ENCODE data around the gene ERGIC1.

- no peak for TF ChIP-seq CTCF (IDR thresholded peaks at IDR 0.05; ENCODE audit: poor library complexity, severe bottlenecking)
- no peak for TF ChIP-seq REST (IDR thresholded peaks at IDR 0.05; ENCODE audit: borderline replicate concordance)
- TF ChIP-seq EP300 (conservative IDR thresholded peaks at IDR 0.05; ENCODE audit: poor library complexity, severe bottlenecking) = no peak
- TF ChIP-seq POLR2AphosphoS5 (IDR thresholded peaks at IDR 0.05) = no peak
- no peak for TF ChIP-seq EZH2 (IDR thresholded peaks at IDR 0.05; ENCODE audit: borderline replicate concordance, insufficient read depth, low read length, poor library complexity, severe bottlenecking)
- no peak for TF ChIP-seq TAF1 (IDR thresholded peaks at IDR 0.05; ENCODE audit: low read depth)
These were observed 107.0 kb downstream of the ERGIC1 start for GRCh38 chr5:172941067-172941516.
